BJ (cell line): ENCODE measurements around the gene NCK2. TPM values are rescaled to one million over a fixed set of nuclear protein-coding genes. Genes with fewer than 3 reads are reported as not detected.

ENCODE experiments used
- CTCF ChIA-PET: fragments of 350-600 bp; formaldehyde crosslinking; extraction: SDS; loops from one replicate; lab custom pipeline; 2021; ENCODE audit warnings: antibody characterized with exemption, inconsistent platforms; lab: Yijun Ruan, JAX
- POLR2A ChIA-PET: fragments of 300-600 bp; sonication (Branson Sonifier 250); formaldehyde crosslinking; extraction: SDS; loops from one replicate; lab custom pipeline; 2021; ENCODE audit warnings: antibody characterized with exemption; lab: Charles Lee
- DNase-seq: peaks from one replicate; pipeline ENCODE4 v3.0.0-alpha.2; 2011; ENCODE audit warnings: low read depth
- H3K27me3 ChIP-seq: 2 replicates; pipeline ENCODE4 v1.6.0; 2011; ENCODE audit warnings: low read length; ENCODE audit not compliant: control insufficient read depth, insufficient read depth
- H3K36me3 ChIP-seq: 2 replicates; pipeline ENCODE4 v1.5.1; 2011; ENCODE audit warnings: low read length; ENCODE audit not compliant: control insufficient read depth, insufficient read depth
- H3K4me3 ChIP-seq: 2 replicates; pipeline ENCODE4 v1.5.1; 2011; ENCODE audit warnings: low read depth, mild to moderate bottlenecking, control low read depth, low read length
- polyA plus RNA-seq: library from polyadenylated mRNA; depleted of rRNA; stranded (reverse); fragments of >200 nt; gene quantifications from 2 replicates; pipeline ENCODE4 v1.2.3, GENCODE V29; 2011
- TF ChIP-seq, protein P1 (sequence below): IDR thresholded peaks from 2 replicates; pipeline ENCODE4 v1.5.1; 2011; ENCODE audit warnings: low read depth, mild to moderate bottlenecking, control low read depth, inconsistent platforms, low read length, moderate library complexity; ENCODE audit not compliant: insufficient read depth

The NCK2 gene
- polyA plus RNA-seq, 1 experiment = 32.9 TPM

DNA sequence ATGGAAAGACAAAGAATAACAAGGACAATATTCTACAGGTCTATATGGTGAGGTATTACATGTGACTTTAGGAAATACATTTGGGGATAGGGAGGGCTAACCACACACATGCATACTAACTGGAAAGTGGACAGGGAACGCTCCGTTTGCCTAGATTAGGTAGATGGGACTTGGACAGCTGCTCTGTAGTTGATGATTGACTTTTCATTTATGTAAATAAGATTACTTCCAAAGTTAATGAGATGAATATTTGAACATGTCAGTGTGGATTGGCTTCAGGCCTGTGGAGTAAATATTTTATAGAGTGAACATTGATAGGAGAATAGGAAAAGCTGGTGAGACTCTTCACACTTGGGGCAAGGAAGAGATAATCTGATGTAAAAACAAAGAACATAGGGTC, 142.0 kb downstream of the NCK2 start:
- TF ChIP-seq, protein P1, sequence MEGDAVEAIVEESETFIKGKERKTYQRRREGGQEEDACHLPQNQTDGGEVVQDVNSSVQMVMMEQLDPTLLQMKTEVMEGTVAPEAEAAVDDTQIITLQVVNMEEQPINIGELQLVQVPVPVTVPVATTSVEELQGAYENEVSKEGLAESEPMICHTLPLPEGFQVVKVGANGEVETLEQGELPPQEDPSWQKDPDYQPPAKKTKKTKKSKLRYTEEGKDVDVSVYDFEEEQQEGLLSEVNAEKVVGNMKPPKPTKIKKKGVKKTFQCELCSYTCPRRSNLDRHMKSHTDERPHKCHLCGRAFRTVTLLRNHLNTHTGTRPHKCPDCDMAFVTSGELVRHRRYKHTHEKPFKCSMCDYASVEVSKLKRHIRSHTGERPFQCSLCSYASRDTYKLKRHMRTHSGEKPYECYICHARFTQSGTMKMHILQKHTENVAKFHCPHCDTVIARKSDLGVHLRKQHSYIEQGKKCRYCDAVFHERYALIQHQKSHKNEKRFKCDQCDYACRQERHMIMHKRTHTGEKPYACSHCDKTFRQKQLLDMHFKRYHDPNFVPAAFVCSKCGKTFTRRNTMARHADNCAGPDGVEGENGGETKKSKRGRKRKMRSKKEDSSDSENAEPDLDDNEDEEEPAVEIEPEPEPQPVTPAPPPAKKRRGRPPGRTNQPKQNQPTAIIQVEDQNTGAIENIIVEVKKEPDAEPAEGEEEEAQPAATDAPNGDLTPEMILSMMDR = no peak
- ChIA-PET CTCF (no interaction called here), POLR2A (no interaction called here)

DNA sequence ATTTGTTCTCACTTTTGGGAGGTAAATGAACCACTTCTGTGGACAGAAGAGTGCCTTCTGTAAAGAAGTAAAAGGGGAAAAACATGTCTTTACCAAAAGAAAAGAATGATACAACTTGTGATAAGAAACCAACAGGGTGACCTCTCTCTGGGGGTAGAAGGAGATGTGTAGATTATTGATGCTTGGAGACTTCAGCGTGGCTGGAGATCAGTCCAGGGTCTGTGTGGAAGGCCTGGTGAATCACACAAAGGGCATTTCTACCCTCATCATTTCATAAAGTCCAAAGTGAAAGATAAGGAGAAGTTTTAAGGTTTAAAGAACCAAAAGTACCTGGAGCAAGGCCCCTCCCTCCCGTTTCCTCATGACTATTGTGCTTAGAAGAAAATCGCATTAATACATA, 142.5 kb downstream of the NCK2 start:
- TF ChIP-seq, protein P1 = no peak
- H3K36me3 ChIP-seq = no peaks in the 10 kb centered on the region
- H3K27me3 ChIP-seq = no peaks in the 10 kb centered on the region
- DNase-seq = no peak
- ChIA-PET CTCF (interaction anchor here (1.1 kb wide), 1 partner anchor 37 kb away, joined by 3 read pairs; no protein-coding TSS in a partner anchor), POLR2A (no interaction called here)
- H3K4me3 ChIP-seq = no peak overlapping the region

More for the DNA sequence above, 142.0 kb downstream of the NCK2 start:
- no peaks in the 10 kb centered on the region for H3K27me3 ChIP-seq
- H3K36me3 ChIP-seq = peaks cover 1% of the 10 kb centered on the region; the same call in 1 of the 2 replicates
- no peak overlapping the region for H3K4me3 ChIP-seq
- no peak for DNase-seq

DNA sequence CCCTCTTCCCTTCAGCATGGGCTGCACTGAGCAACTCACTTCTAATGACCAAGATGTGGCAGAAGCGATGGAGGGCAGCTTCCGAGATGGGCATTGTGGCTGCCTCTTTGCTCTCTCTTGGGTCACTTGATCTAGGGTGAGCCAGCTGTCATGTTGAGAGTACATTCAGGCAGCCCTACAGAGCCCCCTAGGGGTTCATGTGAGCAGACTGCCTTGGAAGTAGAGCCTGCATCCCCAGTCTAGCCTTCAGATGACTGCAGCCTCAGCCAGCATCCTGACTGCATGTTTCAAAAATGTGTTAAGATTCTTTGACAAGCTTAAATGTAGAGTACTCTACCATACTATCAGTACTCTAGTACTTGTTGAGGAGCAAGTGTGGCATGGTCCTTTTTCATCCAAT, 143.9 kb downstream of the NCK2 start:
- DNase-seq = no peak
- CTCF ChIA-PET = no interaction called here
- POLR2A ChIA-PET = no interaction called here
- no peaks in the 10 kb centered on the region; the same call in 1 of the 2 replicates for H3K36me3 ChIP-seq
- no peaks in the 10 kb centered on the region for H3K27me3 ChIP-seq
- H3K4me3 ChIP-seq = no peak overlapping the region
- TF ChIP-seq, protein P1 = no peak

DNA sequence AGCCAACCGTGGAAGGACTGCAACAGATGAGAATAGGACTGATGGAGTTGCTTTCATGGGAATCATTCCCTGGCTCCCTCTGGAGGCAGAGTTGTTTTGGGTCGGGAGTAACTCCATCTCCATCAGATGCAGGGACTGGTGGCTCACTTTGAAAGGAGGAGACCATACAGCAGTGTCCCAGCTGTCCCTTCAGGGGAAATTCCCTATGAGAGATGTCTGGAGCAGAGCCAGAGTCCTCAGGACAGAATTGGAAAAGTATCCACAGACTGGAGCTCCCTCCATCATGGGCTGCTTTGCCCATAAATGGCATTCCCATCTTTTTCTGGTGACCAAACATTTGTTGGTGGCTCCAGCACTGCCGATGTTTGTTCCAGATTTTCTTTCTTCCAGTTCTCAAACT, 144.3 kb downstream of the NCK2 start:
- Histone ChIP-seq H3K36me3 (no peaks in the 10 kb centered on the region; the same call in 1 of the 2 replicates), H3K4me3 (no peak overlapping the region), H3K27me3 (no peaks in the 10 kb centered on the region)
- CTCF ChIA-PET = no interaction called here
- DNase-seq = no peak
- TF ChIP-seq, protein P1 = no peak
- POLR2A ChIA-PET = no interaction called here

DNA sequence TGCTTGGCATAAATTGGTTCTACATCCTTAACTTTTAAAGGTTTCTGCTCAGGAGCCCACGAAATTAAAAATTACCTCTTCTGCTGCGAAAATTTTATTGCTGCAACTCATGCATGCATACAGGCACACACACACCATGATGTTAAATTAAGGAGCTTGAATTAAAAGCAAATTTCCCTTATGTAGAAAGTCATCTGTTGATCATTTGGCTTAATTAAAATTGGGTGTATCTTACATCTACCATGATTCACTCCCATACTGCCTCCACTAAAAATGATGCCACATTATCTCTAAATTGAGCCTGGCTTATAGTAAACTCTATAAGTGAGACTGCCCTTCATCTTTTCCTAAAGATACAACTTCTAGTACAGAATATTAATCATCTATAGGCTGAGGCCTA, 145.4 kb downstream of the NCK2 start:
- CTCF ChIA-PET = interaction anchor here (0.6 to 1.9 kb wide), 2 partner anchors 17 to 248 kb away, joined by 4 to 5 read pairs; no protein-coding TSS in a partner anchor
- Histone ChIP-seq H3K27me3 (no peaks in the 10 kb centered on the region), H3K36me3 (no peaks in the 10 kb centered on the region; the same call in 1 of the 2 replicates), H3K4me3 (no peak overlapping the region)
- POLR2A ChIA-PET = no interaction called here
- TF ChIP-seq, protein P1 = no peak
- no peak for DNase-seq
